Loucy (cell line): Measurements from ENCODE around the gene CELF4.

Source experiments
- H2AFZ ChIP-seq: fragments of 200-600 bp; sonication (generic); 2 replicates; pipeline ENCODE4 v1.6.0; 2016; ENCODE audit warnings: antibody characterized with exemption, mild to moderate bottlenecking, low read length, moderate library complexity
- H3F3A ChIP-seq: fragments of 200-600 bp; 2 replicates; pipeline ENCODE4 v1.6.0; 2016; ENCODE audit warnings: antibody characterized with exemption, low read depth, mild to moderate bottlenecking
- H3K27me3 ChIP-seq: fragments of 200-600 bp; sonication (generic); 2 replicates; pipeline ENCODE4 v1.6.1; 2014; ENCODE audit warnings: low read length, mild to moderate bottlenecking; ENCODE audit not compliant: insufficient read depth, poor library complexity, severe bottlenecking
- H3K36me3 ChIP-seq: fragments of 200-600 bp; sonication (generic); 2 replicates; pipeline ENCODE4 v1.6.1; 2016; ENCODE audit warnings: low read length; ENCODE audit not compliant: insufficient read depth
- H3K4me1 ChIP-seq: fragments of 200-600 bp; sonication (generic); 2 replicates; pipeline ENCODE4 v1.5.1; 2014; ENCODE audit warnings: low read length, mild to moderate bottlenecking; ENCODE audit not compliant: insufficient read depth, poor library complexity, severe bottlenecking
- H3K4me2 ChIP-seq: fragments of 200-600 bp; sonication (generic); 2 replicates; pipeline ENCODE4 v1.6.0; 2014; ENCODE audit warnings: antibody characterized with exemption, low read length, low read depth, mild to moderate bottlenecking; ENCODE audit not compliant: poor library complexity, severe bottlenecking
- H3K4me3 ChIP-seq: fragments of 200-600 bp; sonication (generic); 2 replicates; pipeline ENCODE4 v1.5.1; 2014; ENCODE audit warnings: low read length, mild to moderate bottlenecking, mixed read lengths; ENCODE audit not compliant: poor library complexity, severe bottlenecking
- H3K79me2 ChIP-seq: fragments of 200-600 bp; sonication (generic); 2 replicates; pipeline ENCODE4 v1.6.1; 2014; ENCODE audit warnings: low read length; ENCODE audit not compliant: insufficient read depth
- H3K9ac ChIP-seq: fragments of 200-600 bp; sonication (generic); 2 replicates; pipeline ENCODE4 v1.6.0; 2014; ENCODE audit warnings: mild to moderate bottlenecking, low read depth, low read length, moderate library complexity; ENCODE audit not compliant: poor library complexity, severe bottlenecking
- H3K9me2 ChIP-seq: fragments of 200-600 bp; sonication (generic); replicated peaks from 2 replicates; pipeline ENCODE4 v1.6.1; 2016; ENCODE audit warnings: low read depth, low read length, mixed read lengths
- H3K9me3 ChIP-seq: fragments of 200-600 bp; sonication (generic); 2 replicates; pipeline ENCODE4 v1.6.1; 2014; ENCODE audit warnings: mild to moderate bottlenecking, antibody characterized with exemption, low read length, low read depth; ENCODE audit not compliant: insufficient read depth
- H4K20me1 ChIP-seq: fragments of 200-600 bp; sonication (generic); 2 replicates; pipeline ENCODE4 v1.6.0; 2014; ENCODE audit warnings: antibody characterized with exemption, low read length, mild to moderate bottlenecking; ENCODE audit not compliant: insufficient read depth, poor library complexity, severe bottlenecking
- EZH2phosphoT487 ChIP-seq: fragments of 200-600 bp; IDR thresholded peaks from 2 replicates; pipeline ENCODE4 v1.6.1; 2018; ENCODE audit warnings: antibody characterized with exemption, mild to moderate bottlenecking, moderate library complexity, borderline replicate concordance
- TF ChIP-seq, protein P1 (sequence below): fragments of 200-600 bp; sonication (generic); conservative IDR thresholded peaks from 2 replicates; pipeline ENCODE4 v1.5.1; 2014; ENCODE audit warnings: mild to moderate bottlenecking, antibody characterized with exemption, low read length

The CELF4 gene

GRCh38 chr18:37294951-37295350, 270.6 kb downstream of the CELF4 start:
- no peak for TF ChIP-seq EZH2phosphoT487
- TF ChIP-seq, protein P1, sequence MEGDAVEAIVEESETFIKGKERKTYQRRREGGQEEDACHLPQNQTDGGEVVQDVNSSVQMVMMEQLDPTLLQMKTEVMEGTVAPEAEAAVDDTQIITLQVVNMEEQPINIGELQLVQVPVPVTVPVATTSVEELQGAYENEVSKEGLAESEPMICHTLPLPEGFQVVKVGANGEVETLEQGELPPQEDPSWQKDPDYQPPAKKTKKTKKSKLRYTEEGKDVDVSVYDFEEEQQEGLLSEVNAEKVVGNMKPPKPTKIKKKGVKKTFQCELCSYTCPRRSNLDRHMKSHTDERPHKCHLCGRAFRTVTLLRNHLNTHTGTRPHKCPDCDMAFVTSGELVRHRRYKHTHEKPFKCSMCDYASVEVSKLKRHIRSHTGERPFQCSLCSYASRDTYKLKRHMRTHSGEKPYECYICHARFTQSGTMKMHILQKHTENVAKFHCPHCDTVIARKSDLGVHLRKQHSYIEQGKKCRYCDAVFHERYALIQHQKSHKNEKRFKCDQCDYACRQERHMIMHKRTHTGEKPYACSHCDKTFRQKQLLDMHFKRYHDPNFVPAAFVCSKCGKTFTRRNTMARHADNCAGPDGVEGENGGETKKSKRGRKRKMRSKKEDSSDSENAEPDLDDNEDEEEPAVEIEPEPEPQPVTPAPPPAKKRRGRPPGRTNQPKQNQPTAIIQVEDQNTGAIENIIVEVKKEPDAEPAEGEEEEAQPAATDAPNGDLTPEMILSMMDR = peak; percentile 61
- Histone ChIP-seq H3K9ac (no peak overlapping the region), H4K20me1 (no peaks in the 10 kb centered on the region)

GRCh38 chr18:37293359-37293758, 272.2 kb downstream of the CELF4 start:
- Histone ChIP-seq H3K27me3 (no peaks in the 10 kb centered on the region), H3K9me2 (no peaks in the 10 kb centered on the region), H3F3A (no peaks in the 10 kb centered on the region), H3K9ac (no peak overlapping the region), H3K4me1 (no peaks in the 10 kb centered on the region), H2AFZ (no peak overlapping the region), H3K79me2 (no peaks in the 10 kb centered on the region), H3K4me3 (no peak overlapping the region), H3K36me3 (no peaks in the 10 kb centered on the region), H4K20me1 (no peaks in the 10 kb centered on the region), H3K4me2 (no peak overlapping the region), H3K9me3 (no peaks in the 10 kb centered on the region)
- TF ChIP-seq EZH2phosphoT487 = no peak
- TF ChIP-seq, protein P1 = no peak

More at GRCh38 chr18:37294951-37295350, 270.6 kb downstream of the CELF4 start:
- H3F3A ChIP-seq = no peaks in the 10 kb centered on the region
- no peaks in the 10 kb centered on the region for H3K4me1 ChIP-seq
- no peaks in the 10 kb centered on the region for H3K79me2 ChIP-seq
- H3K4me3 ChIP-seq = no peak overlapping the region
- no peaks in the 10 kb centered on the region for H3K9me3 ChIP-seq
- no peaks in the 10 kb centered on the region for H3K9me2 ChIP-seq
- H3K27me3 ChIP-seq = no peaks in the 10 kb centered on the region
- H3K4me2 ChIP-seq = no peak overlapping the region
- no peak overlapping the region for H2AFZ ChIP-seq
- H3K36me3 ChIP-seq = no peaks in the 10 kb centered on the region

DNA sequence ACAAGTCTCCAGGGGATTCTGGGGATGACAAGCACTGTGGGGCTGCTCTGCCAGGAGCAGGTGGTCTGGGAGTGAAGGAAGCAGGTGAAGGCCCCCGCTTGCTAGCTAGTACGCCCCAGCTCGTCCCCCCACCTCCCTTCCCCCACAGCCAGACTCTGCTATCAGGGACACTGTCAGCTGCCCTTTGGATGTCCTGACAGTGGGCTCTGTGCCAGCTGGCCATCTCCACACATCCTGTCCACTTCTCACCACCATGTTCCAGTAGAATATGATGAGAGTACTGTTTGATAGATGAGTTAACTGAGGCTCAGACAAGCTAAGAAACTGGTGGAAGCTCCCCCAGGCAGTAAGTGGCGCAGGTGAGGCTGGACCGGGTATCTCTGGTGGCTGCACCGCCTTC, 276.2 kb downstream of the CELF4 start:
- Histone ChIP-seq H3K9me2 (no peaks in the 10 kb centered on the region), H3K79me2 (no peaks in the 10 kb centered on the region), H3K4me2 (no peak overlapping the region), H3K9me3 (no peaks in the 10 kb centered on the region), H2AFZ (no peak overlapping the region), H3F3A (no peaks in the 10 kb centered on the region), H3K27me3 (no peaks in the 10 kb centered on the region), H3K4me1 (no peaks in the 10 kb centered on the region), H3K4me3 (no peak overlapping the region), H4K20me1 (no peaks in the 10 kb centered on the region), H3K36me3 (no peaks in the 10 kb centered on the region), H3K9ac (no peak overlapping the region)
- no peak for TF ChIP-seq EZH2phosphoT487
- TF ChIP-seq, protein P1 = no peak
